Esophagus muscularis mucosa (tissue), 4 donors: ENCODE results near the gene PCSK7. TPM values are rescaled to one million over a fixed set of nuclear protein-coding genes. Genes with fewer than 3 reads are reported as not detected.
A peak's percentile ranks its signal among the peaks of the same experiment; 100 is the strongest.

Source experiments
- DNase-seq: peaks from one replicate; pipeline ENCODE4 v3.0.0-alpha.2; 2017; ENCODE audit errors: extremely low spot score
- H3K27ac ChIP-seq, 4 donors: fragments of 200-600 bp; sonication (generic); replicated peaks in 1 of 4; 1 replicate in 3 of 4; 2 replicates in 1 of 4; pipeline ENCODE4 v1.5.1; 2016 to 2019; ENCODE audit warnings: mild to moderate bottlenecking in 1 of 4
- H3K27me3 ChIP-seq, 4 donors: fragments of 200-600 bp; sonication (generic); one replicate each; pipeline versions ENCODE4 v1.5.1 to v1.6.0; 2016 to 2019
- H3K36me3 ChIP-seq, 4 donors: fragments of 200-600 bp; sonication (generic); one replicate each; pipeline ENCODE4 v1.5.1; 2016 to 2019
- H3K4me1 ChIP-seq, 4 donors: fragments of 200-600 bp; sonication (generic); one replicate each; pipeline ENCODE4 v1.5.1; 2016 to 2019
- H3K4me3 ChIP-seq, 4 donors: fragments of 200-600 bp; sonication (generic); 1 replicate in 2 of 4; 2 replicates in 2 of 4; pipeline ENCODE4 v1.5.1; 2016 to 2019; ENCODE audit warnings: mild to moderate bottlenecking in 4 of 4, moderate library complexity in 1 of 4
- H3K9me3 ChIP-seq, 4 donors: fragments of 200-600 bp; sonication (generic); 1 replicate in 3 of 4; 2 replicates in 1 of 4; pipeline ENCODE4 v1.5.1; 2016 to 2019
- EP300 ChIP-seq: sonication (generic); formaldehyde crosslinking; IDR thresholded peaks from one replicate; pipeline ENCODE4 v1.6.1; 2017; ENCODE audit warnings: antibody characterized with exemption
- POLR2A ChIP-seq: fragments of 450-650 bp; IDR thresholded peaks from one replicate; pipeline ENCODE4 v1.6.1; 2017; ENCODE audit warnings: antibody characterized with exemption, moderate library complexity, mild to moderate bottlenecking, low read depth
- POLR2AphosphoS5 ChIP-seq, 2 donors: sonication (generic); formaldehyde crosslinking; IDR thresholded peaks; one replicate each; pipeline ENCODE4 v1.6.1; 2017; ENCODE audit warnings: antibody characterized with exemption in 2 of 2
- WGBS: methylation state at CpG from one replicate; pipeline ENCODE4 v1.1.5; 2018; 5-methylcytosine and 5-hydroxymethylcytosine counted together
- intact Hi-C: fragments of 100-400 bp; cut with DNase I; formaldehyde crosslinking; loops from one replicate; pipeline ENCODE4 v1.15.1; 2023
- total RNA-seq, 4 donors: library from RNA; depleted of rRNA; stranded (reverse); fragments of >200 nt; gene quantifications; one replicate each; pipeline versions ENCODE4 v1.1.0 to v1.2.1, GENCODE V29; 2016
- TF ChIP-seq, protein P1 (sequence below), 3 experiments: fragments of 200-600 bp in 2 of 3; fragments of 450-650 bp in 1 of 3; sonication (generic) in 2 of 3; IDR thresholded peaks; one replicate each; pipeline ENCODE4 v1.5.1; 2017 to 2019; ENCODE audit warnings: antibody characterized with exemption in 3 of 3, mild to moderate bottlenecking in 2 of 3, moderate library complexity in 1 of 3

Gene PCSK7
- total RNA-seq, 4 donors from 2014 or later: 27.8 to 43.7 (median 31.9) TPM

DNA sequence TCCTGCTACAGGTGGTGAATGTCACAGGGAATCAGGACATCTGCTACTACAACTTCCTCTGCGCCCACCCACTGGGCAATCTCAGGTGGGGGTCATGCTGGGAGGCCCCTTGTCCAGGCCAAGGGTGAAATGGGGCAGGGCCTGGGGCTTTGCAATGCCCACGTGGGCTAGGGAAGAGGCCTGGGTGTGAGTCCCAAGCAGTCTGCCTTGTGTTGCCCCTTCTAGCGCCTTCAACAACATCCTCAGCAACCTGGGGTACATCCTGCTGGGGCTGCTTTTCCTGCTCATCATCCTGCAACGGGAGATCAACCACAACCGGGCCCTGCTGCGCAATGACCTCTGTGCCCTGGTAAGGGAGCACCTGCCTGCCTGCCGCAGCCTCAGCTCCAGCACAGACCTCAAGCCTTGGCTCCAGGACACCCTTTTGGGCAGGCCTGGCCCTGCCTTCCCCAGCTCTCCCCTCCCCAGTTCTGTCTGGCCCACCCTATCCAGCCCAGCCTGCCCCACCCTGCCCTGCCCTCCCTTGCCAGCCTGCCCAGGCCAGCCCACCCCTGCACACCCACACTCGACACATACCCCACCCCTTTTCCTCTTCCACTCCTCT lies 41.8 kb downstream of the PCSK7 start:
- Histone ChIP-seq H3K4me1 (peaks cover 0 to 15% (median 8%) of the 10 kb centered on the region in 4 donors), H3K27ac (peak overlapping the region in 1 of 4 donors; percentile 18), H3K9me3 (no peaks in the 10 kb centered on the region), H3K4me3 (no peak overlapping the region), H3K27me3 (no peaks in the 10 kb centered on the region), H3K36me3 (peaks cover 55 to 95% (median 90%) of the 10 kb centered on the region in 4 donors)
- DNase-seq: no peak
- no peak for TF ChIP-seq EP300
- TF ChIP-seq POLR2A: no peak
- TF ChIP-seq, protein P1, sequence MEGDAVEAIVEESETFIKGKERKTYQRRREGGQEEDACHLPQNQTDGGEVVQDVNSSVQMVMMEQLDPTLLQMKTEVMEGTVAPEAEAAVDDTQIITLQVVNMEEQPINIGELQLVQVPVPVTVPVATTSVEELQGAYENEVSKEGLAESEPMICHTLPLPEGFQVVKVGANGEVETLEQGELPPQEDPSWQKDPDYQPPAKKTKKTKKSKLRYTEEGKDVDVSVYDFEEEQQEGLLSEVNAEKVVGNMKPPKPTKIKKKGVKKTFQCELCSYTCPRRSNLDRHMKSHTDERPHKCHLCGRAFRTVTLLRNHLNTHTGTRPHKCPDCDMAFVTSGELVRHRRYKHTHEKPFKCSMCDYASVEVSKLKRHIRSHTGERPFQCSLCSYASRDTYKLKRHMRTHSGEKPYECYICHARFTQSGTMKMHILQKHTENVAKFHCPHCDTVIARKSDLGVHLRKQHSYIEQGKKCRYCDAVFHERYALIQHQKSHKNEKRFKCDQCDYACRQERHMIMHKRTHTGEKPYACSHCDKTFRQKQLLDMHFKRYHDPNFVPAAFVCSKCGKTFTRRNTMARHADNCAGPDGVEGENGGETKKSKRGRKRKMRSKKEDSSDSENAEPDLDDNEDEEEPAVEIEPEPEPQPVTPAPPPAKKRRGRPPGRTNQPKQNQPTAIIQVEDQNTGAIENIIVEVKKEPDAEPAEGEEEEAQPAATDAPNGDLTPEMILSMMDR (IDR thresholded peaks at IDR 0.05): no peak
- TF ChIP-seq POLR2AphosphoS5 (IDR thresholded peaks at IDR 0.05): no peak
- intact Hi-C loops: no loop called here
- 69% methylated on average over 5 of the region's 8 CpGs for WGBS

DNA sequence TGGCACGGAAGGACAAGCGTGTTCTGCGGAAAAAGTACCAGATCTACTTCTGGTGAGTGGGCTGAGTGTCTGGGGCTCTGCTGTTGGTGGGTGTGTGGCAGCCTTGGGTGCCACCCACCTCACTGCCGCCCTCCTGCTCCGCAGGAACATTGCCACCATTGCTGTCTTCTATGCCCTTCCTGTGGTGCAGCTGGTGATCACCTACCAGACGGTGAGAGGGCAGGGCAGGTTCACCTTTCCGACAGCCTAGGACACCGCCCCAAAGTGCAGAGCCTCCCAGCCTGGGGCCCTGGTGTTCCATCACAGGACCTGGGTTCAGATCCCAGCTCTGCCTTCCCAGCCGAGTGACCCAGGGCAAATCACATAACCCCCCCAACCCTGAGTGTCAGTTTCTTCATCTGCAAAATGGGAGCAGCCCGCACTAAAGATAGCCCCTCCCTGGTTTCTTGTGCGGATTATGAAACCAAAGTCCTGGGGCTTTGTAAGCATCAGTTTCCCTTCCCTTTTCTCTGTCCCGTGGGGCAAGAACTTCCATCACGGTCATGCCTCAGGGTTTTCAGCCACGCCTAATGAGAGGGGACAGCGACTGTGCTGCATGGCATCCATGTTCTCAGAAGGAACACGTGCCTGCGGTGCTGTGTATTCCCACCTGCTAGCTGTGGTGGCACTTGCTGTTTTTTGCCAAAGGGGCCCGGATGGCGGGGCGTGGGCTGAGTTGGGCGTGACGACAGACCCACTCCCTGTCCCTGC lies 42.5 kb downstream of the PCSK7 start:
- Histone ChIP-seq H3K27me3 (no peaks in the 10 kb centered on the region), H3K9me3 (no peaks in the 10 kb centered on the region), H3K4me3 (no peak overlapping the region), H3K27ac (peak overlapping the region in 1 of 4 donors; percentile 18), H3K36me3 (peaks cover 55 to 97% (median 93%) of the 10 kb centered on the region in 4 donors), H3K4me1 (peaks cover 0 to 15% (median 8%) of the 10 kb centered on the region in 4 donors)
- 89% methylated on average over 21 of the region's 22 CpGs for WGBS
- TF ChIP-seq, protein P1 (IDR thresholded peaks at IDR 0.05): no peak
- no peak for TF ChIP-seq EP300
- no peak for TF ChIP-seq POLR2AphosphoS5 (IDR thresholded peaks at IDR 0.05)
- no peak for TF ChIP-seq POLR2A
- intact Hi-C loops: no loop called here
- DNase-seq: no peak

DNA sequence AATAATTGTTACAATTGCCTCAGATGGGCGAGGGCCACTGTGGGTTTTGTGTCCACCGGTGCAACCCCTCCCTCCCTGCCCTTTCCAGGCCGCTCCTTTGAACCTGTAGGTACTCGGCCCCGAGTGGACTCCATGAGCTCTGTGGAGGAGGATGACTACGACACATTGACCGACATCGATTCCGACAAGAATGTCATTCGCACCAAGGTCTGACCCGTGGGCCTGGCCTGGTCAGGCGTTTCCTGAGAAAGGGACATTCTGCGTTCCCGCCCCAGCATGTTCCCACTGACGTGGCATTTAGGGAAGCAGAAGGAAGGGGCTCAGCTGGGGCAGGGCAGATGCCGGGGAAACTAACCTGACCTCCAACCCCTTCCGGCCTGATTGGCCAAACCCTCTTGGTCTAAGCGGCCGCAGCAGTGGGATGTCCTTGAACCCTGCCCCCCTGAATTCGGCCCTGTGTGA lies 43.2 kb downstream of the PCSK7 start:
- intact Hi-C loops: no loop called here
- no peak overlapping the region for H3K4me3 ChIP-seq
- peaks cover 0 to 17% (median 4%) of the 10 kb centered on the region in 4 donors for H3K4me1 ChIP-seq
- DNase-seq: no peak
- H3K9me3 ChIP-seq: no peaks in the 10 kb centered on the region
- whole genome bisulfite sequencing: 96% methylated on average over 10 of the region's 20 CpGs
- TF ChIP-seq POLR2AphosphoS5 (IDR thresholded peaks at IDR 0.05) (no peak), EP300 (no peak), POLR2A (no peak)
- TF ChIP-seq, protein P1 (IDR thresholded peaks at IDR 0.05): no peak
- H3K27ac ChIP-seq: peak overlapping the region in 1 of 4 donors; percentile 9
- peaks cover 57 to 97% (median 92%) of the 10 kb centered on the region in 4 donors for H3K36me3 ChIP-seq
- H3K27me3 ChIP-seq: no peaks in the 10 kb centered on the region

DNA sequence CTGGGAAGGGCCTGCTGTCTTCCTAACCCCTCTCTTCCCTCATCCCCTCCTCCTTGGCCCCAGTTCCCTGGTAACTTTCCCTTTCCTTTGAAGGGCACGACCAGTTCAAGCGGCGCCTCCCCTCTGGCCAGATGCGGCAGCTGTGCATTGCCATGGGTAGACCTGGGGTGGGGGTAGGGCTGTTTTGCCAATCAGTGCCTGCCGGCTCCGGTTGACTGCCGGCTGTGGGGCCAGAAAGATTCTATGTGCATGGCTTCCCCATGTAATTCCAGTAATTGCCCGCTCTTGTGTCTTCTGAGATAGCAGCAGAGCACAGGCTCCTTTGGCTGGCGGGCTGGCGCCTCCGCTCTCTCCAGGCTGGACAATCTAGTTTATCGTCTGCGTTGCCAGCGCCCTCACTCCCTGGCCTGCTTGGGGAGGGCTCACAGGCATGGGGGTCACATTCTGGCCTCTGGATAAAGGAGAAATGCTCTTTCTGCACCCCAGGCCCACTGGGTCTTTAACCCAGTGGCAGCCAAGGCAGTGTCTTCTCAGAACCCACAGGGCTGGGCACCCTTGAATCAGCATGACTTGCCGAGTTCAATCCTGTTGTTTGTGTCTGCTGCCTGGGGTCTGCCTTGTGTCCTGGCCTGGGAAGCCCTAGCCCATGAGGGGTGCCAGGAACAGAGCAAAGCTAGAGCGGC lies 43.9 kb downstream of the PCSK7 start:
- H3K4me1 ChIP-seq: peaks cover 0 to 17% (median 3%) of the 10 kb centered on the region in 4 donors
- no peak for DNase-seq
- intact Hi-C loops: no loop called here
- peaks cover 54 to 97% (median 91%) of the 10 kb centered on the region in 4 donors for H3K36me3 ChIP-seq
- H3K27ac ChIP-seq: peak overlapping the region in 2 of 4 donors; percentile 4 to 13
- H3K9me3 ChIP-seq: no peaks in the 10 kb centered on the region
- WGBS: 90% methylated on average over 14 of the region's 16 CpGs
- no peak overlapping the region for H3K4me3 ChIP-seq
- TF ChIP-seq POLR2AphosphoS5 (IDR thresholded peaks at IDR 0.05): no peak
- TF ChIP-seq, protein P1 (IDR thresholded peaks at IDR 0.05): no peak
- no peak for TF ChIP-seq POLR2A
- no peaks in the 10 kb centered on the region for H3K27me3 ChIP-seq
